WTC11 (cell line): ENCODE results near the gene ADCY2. TPM values are rescaled to one million over a fixed set of nuclear protein-coding genes. Genes with fewer than 3 reads are reported as not detected.

Experiments used
- ATAC-seq: fragments of 200-7000 bp; cut with Tn5 transposase; 2 replicates; pipeline ENCODE4 v1.10.0; 2021; ENCODE audit warnings: mild to moderate bottlenecking, moderate library complexity
- CTCF ChIA-PET: fragments of 300-600 bp; sonication (Branson Sonifier 250); formaldehyde crosslinking; loops from one replicate; lab custom pipeline; 2021; ENCODE audit warnings: antibody characterized with exemption; lab: Charles Lee
- POLR2A ChIA-PET: fragments of 350-600 bp; sonication (Branson Sonifier 250); formaldehyde crosslinking; loops from one replicate; lab custom pipeline; 2021; ENCODE audit warnings: antibody characterized with exemption; lab: Charles Lee
- DNase-seq: peaks from one replicate; pipeline ENCODE4 v3.0.0; 2021; ENCODE audit warnings: low spot score
- H3K27ac Mint-ChIP-seq: 2 replicates; pipeline ENCODE4 v1.8.0; 2021; ENCODE audit warnings: mixed read lengths
- H3K27me3 Mint-ChIP-seq: 2 replicates; pipeline ENCODE4 v1.8.0; 2021; ENCODE audit warnings: low read depth, mild to moderate bottlenecking, moderate library complexity, mixed read lengths
- H3K36me3 Mint-ChIP-seq: 2 replicates; pipeline ENCODE4 v1.8.0; 2021; ENCODE audit warnings: mixed read lengths
- H3K4me1 Mint-ChIP-seq: 2 replicates; pipeline ENCODE4 v1.8.0; 2022; ENCODE audit warnings: mixed read lengths
- H3K4me3 Mint-ChIP-seq: 2 replicates; pipeline ENCODE4 v1.8.0; 2021; ENCODE audit warnings: mild to moderate bottlenecking, moderate library complexity, mixed read lengths
- H3K9me3 Mint-ChIP-seq: 2 replicates; pipeline ENCODE4 v1.8.0; 2021; ENCODE audit warnings: mixed read lengths
- ATF2 ChIP-seq: sonication (generic); formaldehyde crosslinking; IDR thresholded peaks from 2 replicates; pipeline ENCODE4 v1.8.1; 2022; ENCODE audit warnings: low read depth, missing genetic modification reagents, borderline replicate concordance
- CBFB ChIP-seq: sonication (generic); formaldehyde crosslinking; IDR thresholded peaks from 2 replicates; pipeline ENCODE4 v1.8.1; 2022; ENCODE audit warnings: mild to moderate bottlenecking, low read depth, missing genetic modification reagents
- CREM ChIP-seq: sonication (generic); formaldehyde crosslinking; IDR thresholded peaks from 2 replicates; pipeline ENCODE4 v1.8.1; 2022; ENCODE audit warnings: mild to moderate bottlenecking, missing genetic modification reagents, moderate library complexity
- E2F4 ChIP-seq: sonication (generic); formaldehyde crosslinking; IDR thresholded peaks from 2 replicates; pipeline ENCODE4 v1.8.1; 2022; ENCODE audit warnings: low read depth, mild to moderate bottlenecking, moderate library complexity, missing genetic modification reagents, borderline replicate concordance
- E2F5 ChIP-seq: sonication (generic); formaldehyde crosslinking; IDR thresholded peaks from 2 replicates; pipeline ENCODE4 v1.8.1; 2022; ENCODE audit warnings: mild to moderate bottlenecking, moderate library complexity, missing genetic modification reagents
- EMX1 ChIP-seq: fragments of 250-450 bp; sonication (Bioruptor Pico); IDR thresholded peaks from 2 replicates; pipeline ENCODE4 v1.8.0; 2021; ENCODE audit warnings: mild to moderate bottlenecking
- GABPB1 ChIP-seq: sonication (generic); formaldehyde crosslinking; IDR thresholded peaks from 2 replicates; pipeline ENCODE4 v1.8.1; 2023; ENCODE audit warnings: mild to moderate bottlenecking, missing genetic modification reagents
- GTF2I ChIP-seq: fragments of 250-450 bp; sonication (Bioruptor Pico); conservative IDR thresholded peaks from 2 replicates; pipeline ENCODE4 v1.4.0; 2021; ENCODE audit warnings: mild to moderate bottlenecking
- HMGXB4 ChIP-seq: sonication (generic); formaldehyde crosslinking; IDR thresholded peaks from 2 replicates; pipeline ENCODE4 v1.8.1; 2023; ENCODE audit warnings: mild to moderate bottlenecking, moderate library complexity, missing genetic modification reagents
- IRF1 ChIP-seq: sonication (generic); formaldehyde crosslinking; IDR thresholded peaks from 2 replicates; pipeline ENCODE4 v1.8.0; 2023; ENCODE audit warnings: missing genetic modification reagents
- IRF2 ChIP-seq: sonication (generic); formaldehyde crosslinking; IDR thresholded peaks from 2 replicates; pipeline ENCODE4 v1.8.0; 2022; ENCODE audit warnings: low read depth, missing genetic modification reagents, borderline replicate concordance
- STAT6 ChIP-seq: sonication (generic); formaldehyde crosslinking; conservative IDR thresholded peaks from 2 replicates; pipeline ENCODE4 v1.8.1; 2023; ENCODE audit warnings: mild to moderate bottlenecking, low read depth, missing genetic modification reagents, moderate library complexity
- TCF7 ChIP-seq: sonication (generic); formaldehyde crosslinking; IDR thresholded peaks from 2 replicates; pipeline ENCODE4 v1.8.0; 2022; ENCODE audit warnings: mild to moderate bottlenecking, low read depth, missing genetic modification reagents, moderate library complexity
- ZNF121 ChIP-seq: sonication (generic); formaldehyde crosslinking; IDR thresholded peaks from 2 replicates; pipeline ENCODE4 v1.8.0; 2023; ENCODE audit warnings: missing genetic modification reagents
- ZNF219 ChIP-seq: sonication (generic); formaldehyde crosslinking; IDR thresholded peaks from 2 replicates; pipeline ENCODE4 v1.8.0; 2023; ENCODE audit warnings: missing genetic modification reagents, mild to moderate bottlenecking, borderline replicate concordance
- ZNF423 ChIP-seq: fragments of 250-450 bp; sonication (Bioruptor Pico); IDR thresholded peaks from 2 replicates; pipeline ENCODE4 v2.1.2; 2022; ENCODE audit warnings: mild to moderate bottlenecking, moderate library complexity
- ZNF532 ChIP-seq: fragments of 250-450 bp; sonication (Bioruptor Pico); IDR thresholded peaks from 2 replicates; pipeline ENCODE4 v1.9.0; 2021; ENCODE audit warnings: mild to moderate bottlenecking, borderline replicate concordance
- total RNA-seq: library from RNA; stranded (reverse); gene quantifications from 3 replicates; pipeline ENCODE4 v1.2.3, GENCODE V29; 2021

The ADCY2 gene
- total RNA-seq, 1 experiment from 2014 or later, result 142 TPM

- TF ChIP-seq ZNF219 (CRISPR knock-in tag) (no peak), CBFB (CRISPR knock-in tag) (no peak), ZNF532 (no peak), IRF2 (CRISPR knock-in tag) (no peak), E2F4 (CRISPR knock-in tag) (no peak)
- no peak for ATAC-seq
- Mint-ChIP-seq H3K27me3 (no peaks in the 10 kb centered on the region), H3K4me3 (no peak overlapping the region), H3K4me1 (peaks cover 16% of the 10 kb centered on the region), H3K36me3 (peaks cover 25% of the 10 kb centered on the region), H3K27ac (no peak overlapping the region), H3K9me3 (no peaks in the 10 kb centered on the region)
- ChIA-PET CTCF (no interaction called here), POLR2A (no interaction called here)
- no peak for DNase-seq
These were observed 475.7 kb downstream of the ADCY2 start for GRCh38 chr5:7871653-7872052.

- H3K27me3 Mint-ChIP-seq, result no peaks in the 10 kb centered on the region
- no peaks in the 10 kb centered on the region for H3K9me3 Mint-ChIP-seq
- peak overlapping the region; percentile 3; the same call in 1 of the 2 replicates for H3K27ac Mint-ChIP-seq
- ATAC-seq (no peak), DNase-seq (no peak)
- ChIA-PET POLR2A (no interaction called here), CTCF (interaction anchor here (1.3 kb wide), 1 partner anchor 14 kb away, joined by 3 read pairs; no protein-coding TSS in a partner anchor)
- H3K36me3 Mint-ChIP-seq, result peaks cover 30% of the 10 kb centered on the region
- H3K4me3 Mint-ChIP-seq, result no peak overlapping the region
- TF ChIP-seq STAT6 (CRISPR knock-in tag), result no peak
- TF ChIP-seq GTF2I, result no peak
- TF ChIP-seq ZNF121 (CRISPR knock-in tag), result no peak
- no peak for TF ChIP-seq IRF1 (CRISPR knock-in tag)
- TF ChIP-seq ZNF423 (CRISPR knock-in tag), result no peak
- no peak for TF ChIP-seq EMX1
- TF ChIP-seq TCF7 (CRISPR knock-in tag), result no peak
- no peak for TF ChIP-seq GABPB1 (CRISPR knock-in tag)
- TF ChIP-seq ATF2 (CRISPR knock-in tag), result no peak
- TF ChIP-seq E2F4 (CRISPR knock-in tag), result no peak
- no peak for TF ChIP-seq E2F5
- TF ChIP-seq HMGXB4, result no peak
- TF ChIP-seq CREM (CRISPR knock-in tag), result no peak
- H3K4me1 Mint-ChIP-seq, result peaks cover 16% of the 10 kb centered on the region
These were observed 476.7 kb downstream of the ADCY2 start for GRCh38 chr5:7872517-7873130.
